SIG-M5 treated with dmso at 0.1 percent for 504 hours (cell line): ENCODE measurements around the gene SEC14L3.
"Not testable (repeated sequence)": the region's sequence is repeated elsewhere in the genome, so short reads cannot be mapped to it uniquely, and the experiment has no call there.

ENCODE experiments used
- DNase-seq: peaks from one replicate; lab custom pipeline; 2025; ENCODE audit not compliant: unreplicated experiment; lab: John Stamatoyannopoulos, UW

Gene SEC14L3

GRCh38 chr22:30486118-30486517, 14.3 kb upstream of the SEC14L3 start:
- no peak for DNase-seq

- DNase-seq = peak; percentile 38
Observed at GRCh38 chr22:30485362-30485988, 13.7 kb upstream of the SEC14L3 start.

GRCh38 chr22:30483169-30483568, 11.4 kb upstream of the SEC14L3 start:
- no peak for DNase-seq

- DNase-seq = no peak
Observed at GRCh38 chr22:30481711-30482110, 9.9 kb upstream of the SEC14L3 start.

- DNase-seq = no peak
Observed at GRCh38 chr22:30479981-30480380, 8.2 kb upstream of the SEC14L3 start.

GRCh38 chr22:30474683-30475424, 3.0 kb upstream of the SEC14L3 start:
- DNase-seq = no peak

- DNase-seq = no peak
Observed at GRCh38 chr22:30474121-30474520, 2.3 kb upstream of the SEC14L3 start.

GRCh38 chr22:30472994-30473720, 1.3 kb upstream of the SEC14L3 start:
- DNase-seq = no peak

- DNase-seq = no peak
Observed at GRCh38 chr22:30470655-30471054, 1.2 kb downstream of the SEC14L3 start.

- no peak for DNase-seq
Observed at GRCh38 chr22:30469165-30469564, 2.7 kb downstream of the SEC14L3 start.

GRCh38 chr22:30460555-30460954, 11.3 kb downstream of the SEC14L3 start:
- not testable (repeated sequence) for DNase-seq

- no peak for DNase-seq
Observed at GRCh38 chr22:30460147-30460546, 11.7 kb downstream of the SEC14L3 start.

- peak; percentile 8 for DNase-seq
Observed at GRCh38 chr22:30459181-30460052, 12.4 kb downstream of the SEC14L3 start.

GRCh38 chr22:30457981-30458380, 13.8 kb downstream of the SEC14L3 start:
- DNase-seq = no peak

GRCh38 chr22:30455075-30455840, 16.6 kb downstream of the SEC14L3 start:
- no peak for DNase-seq

GRCh38 chr22:30453731-30454510, 17.9 kb downstream of the SEC14L3 start:
- peak; percentile 9 for DNase-seq

- DNase-seq = no peak
Observed at GRCh38 chr22:30452861-30453260, 19.0 kb downstream of the SEC14L3 start.

- DNase-seq = not testable (repeated sequence)
Observed at GRCh38 chr22:30451488-30451887, 20.3 kb downstream of the SEC14L3 start.

GRCh38 chr22:30447656-30448055, 24.2 kb downstream of the SEC14L3 start:
- no peak for DNase-seq
